ENCODE data around the gene HEATR5A.
"Not testable (repeated sequence)": the region's sequence is repeated elsewhere in the genome, so short reads cannot be mapped to it uniquely, and the experiment has no call there.

Gene HEATR5A

GRCh38 chr14:31362746-31363145 lies 57.6 kb downstream of the HEATR5A start:
- no peak for ATAC-seq
- no peak for TF ChIP-seq CSDC2 (CRISPR knock-in tag; IDR thresholded peaks at IDR 0.05)
- TF ChIP-seq ZC3H10 (CRISPR knock-in tag; IDR thresholded peaks at IDR 0.05): no peak
- TF ChIP-seq SNAI2 (CRISPR knock-in tag; IDR thresholded peaks at IDR 0.05): no peak
- no peak for TF ChIP-seq ZFP30 (CRISPR knock-in tag; IDR thresholded peaks at IDR 0.05)
- TF ChIP-seq RARB (CRISPR knock-in tag; IDR thresholded peaks at IDR 0.05): no peak
- TF ChIP-seq CREB5 (CRISPR knock-in tag; IDR thresholded peaks at IDR 0.05; ENCODE audit: low read depth): no peak
- TF ChIP-seq POU6F1 (CRISPR knock-in tag; IDR thresholded peaks at IDR 0.05; ENCODE audit: borderline replicate concordance, low read depth): no peak
- no peak for TF ChIP-seq TOX (CRISPR knock-in tag; IDR thresholded peaks at IDR 0.05; ENCODE audit: borderline replicate concordance)
- TF ChIP-seq GLIS3 (CRISPR knock-in tag; IDR thresholded peaks at IDR 0.05): no peak
- no peak for TF ChIP-seq PPARA (CRISPR knock-in tag; IDR thresholded peaks at IDR 0.05; ENCODE audit: borderline replicate concordance)
- TF ChIP-seq PATZ1 (CRISPR knock-in tag; IDR thresholded peaks at IDR 0.05; ENCODE audit: borderline replicate concordance): no peak
- TF ChIP-seq ZNF565 (CRISPR knock-in tag; conservative IDR thresholded peaks at IDR 0.05; ENCODE audit: low read depth): no peak
- TF ChIP-seq ZFP3 (CRISPR knock-in tag; IDR thresholded peaks at IDR 0.05): no peak

GRCh38 chr14:31361761-31362160 lies 58.6 kb downstream of the HEATR5A start:
- not testable (repeated sequence) for ATAC-seq

- ATAC-seq: peak; percentile 36; the same call in 2 of the 3 replicates
- 0 out of 2 replicates have a peak, but pooled peaks have one; percentile 26 for TF ChIP-seq CREB5 (CRISPR knock-in tag; IDR thresholded peaks at IDR 0.05; ENCODE audit: low read depth)
- no peak for TF ChIP-seq ZFP3 (CRISPR knock-in tag; IDR thresholded peaks at IDR 0.05)
- no peak for TF ChIP-seq ISL1 (CRISPR knock-in tag; IDR thresholded peaks at IDR 0.05)
- TF ChIP-seq ZFP30 (CRISPR knock-in tag; IDR thresholded peaks at IDR 0.05): no peak
- no peak for TF ChIP-seq CSRNP3 (CRISPR knock-in tag; IDR thresholded peaks at IDR 0.05)
- TF ChIP-seq ZNF8 (CRISPR knock-in tag; IDR thresholded peaks at IDR 0.05): no peak
- no peak for TF ChIP-seq BACH2 (CRISPR knock-in tag; IDR thresholded peaks at IDR 0.05; ENCODE audit: borderline replicate concordance)
Observed at GRCh38 chr14:31360919-31361662, 59.3 kb downstream of the HEATR5A start.

GRCh38 chr14:31357279-31357678 lies 63.1 kb downstream of the HEATR5A start:
- ATAC-seq: no peak
- TF ChIP-seq OSR1 (CRISPR knock-in tag; IDR thresholded peaks at IDR 0.05) (no peak), SNAI2 (CRISPR knock-in tag; IDR thresholded peaks at IDR 0.05) (no peak), TCF4 (CRISPR knock-in tag; IDR thresholded peaks at IDR 0.05; ENCODE audit: borderline replicate concordance) (no peak), ZNF70 (CRISPR knock-in tag; IDR thresholded peaks at IDR 0.05) (no peak), PATZ1 (CRISPR knock-in tag; IDR thresholded peaks at IDR 0.05; ENCODE audit: borderline replicate concordance) (no peak), PPARA (CRISPR knock-in tag; IDR thresholded peaks at IDR 0.05; ENCODE audit: borderline replicate concordance) (no peak), ESRRG (CRISPR knock-in tag; IDR thresholded peaks at IDR 0.05) (no peak), RARB (CRISPR knock-in tag; IDR thresholded peaks at IDR 0.05) (no peak), ISL1 (CRISPR knock-in tag; IDR thresholded peaks at IDR 0.05) (no peak), TOX (CRISPR knock-in tag; IDR thresholded peaks at IDR 0.05; ENCODE audit: borderline replicate concordance) (no peak), POU6F1 (CRISPR knock-in tag; IDR thresholded peaks at IDR 0.05; ENCODE audit: borderline replicate concordance, low read depth) (no peak), ZC3H10 (CRISPR knock-in tag; IDR thresholded peaks at IDR 0.05) (no peak), ZNF565 (CRISPR knock-in tag; conservative IDR thresholded peaks at IDR 0.05; ENCODE audit: low read depth) (no peak), ZFP30 (CRISPR knock-in tag; IDR thresholded peaks at IDR 0.05) (no peak)

All from SK-N-SH treated with all-trans-retinoic acid at 6 μM for 48 hours (cell line).